CD14-positive monocyte (primary cell): ENCODE results near the gene OR7D2. TPM values are rescaled to one million over a fixed set of nuclear protein-coding genes. Genes with fewer than 3 reads are reported as not detected.

ENCODE experiments used
- DNase-seq, 3 donors: peaks; one replicate each; pipeline ENCODE4 v3.0.0-alpha.2; 2011 to 2022
- H2AFZ ChIP-seq: 2 replicates; pipeline ENCODE4 v1.6.0; 2012; ENCODE audit warnings: mild to moderate bottlenecking, low read depth, low read length, inconsistent platforms; ENCODE audit not compliant: insufficient read depth, poor library complexity, severe bottlenecking
- H3K27ac ChIP-seq, 2 donors: 1 replicate in 1 of 2; 2 replicates in 1 of 2; pipeline ENCODE4 v1.5.1; 2012 to 2013; ENCODE audit warnings: low read length in 2 of 2, control low read depth in 1 of 2, inconsistent platforms in 1 of 2, low read depth in 1 of 2, mild to moderate bottlenecking in 1 of 2
- H3K27me3 ChIP-seq, 2 donors: one replicate each; pipeline versions ENCODE4 v1.6.0 to v1.6.1; 2011 to 2013; ENCODE audit warnings: low read length in 2 of 2; ENCODE audit not compliant: control insufficient read depth in 2 of 2, insufficient read depth in 2 of 2
- H3K36me3 ChIP-seq, 2 donors: replicated peaks in 1 of 2; 1 replicate in 1 of 2; 2 replicates in 1 of 2; pipeline versions ENCODE4 v1.5.1 to v1.6.1; 2012 to 2013; ENCODE audit warnings: low read length in 2 of 2, control low read depth in 1 of 2, inconsistent platforms in 1 of 2, mild to moderate bottlenecking in 1 of 2; ENCODE audit not compliant: insufficient read depth in 2 of 2, control insufficient read depth in 1 of 2
- H3K4me1 ChIP-seq, 2 donors: 1 replicate in 1 of 2; 2 replicates in 1 of 2; pipeline versions ENCODE4 v1.5.1 to v1.6.1; 2012 to 2013; ENCODE audit warnings: low read length in 2 of 2, control low read depth in 1 of 2, inconsistent platforms in 1 of 2, mild to moderate bottlenecking in 1 of 2, moderate library complexity in 1 of 2; ENCODE audit not compliant: insufficient read depth in 2 of 2, control insufficient read depth in 1 of 2
- H3K4me2 ChIP-seq: replicated peaks from 2 replicates; pipeline ENCODE3; 2012; ENCODE audit warnings: low read length, moderate library complexity, mild to moderate bottlenecking; ENCODE audit not compliant: poor library complexity, severe bottlenecking; ENCODE audit errors: extremely low read depth
- H3K4me3 ChIP-seq, 3 experiments: fragments of 200-600 bp in 1 of 3; sonication (generic) in 1 of 3; replicated peaks in 1 of 3; 1 replicate in 2 of 3; 2 replicates in 1 of 3; pipeline ENCODE4 v1.5.1; 2011 to 2013; ENCODE audit warnings: low read length in 3 of 3, mild to moderate bottlenecking in 3 of 3, control low read depth in 2 of 3, low read depth in 2 of 3, inconsistent platforms in 1 of 3, moderate library complexity in 1 of 3
- H3K79me2 ChIP-seq: 2 replicates; pipeline ENCODE4 v1.6.0; 2012; ENCODE audit warnings: mild to moderate bottlenecking, control low read depth, inconsistent platforms, low read length, moderate library complexity; ENCODE audit not compliant: insufficient read depth
- H3K9ac ChIP-seq: 2 replicates; pipeline ENCODE4 v1.6.0; 2017; ENCODE audit warnings: low read length, mild to moderate bottlenecking; ENCODE audit not compliant: insufficient read depth, poor library complexity, severe bottlenecking
- H3K9me3 ChIP-seq, 2 donors: replicated peaks in 1 of 2; 1 replicate in 1 of 2; 2 replicates in 1 of 2; pipeline versions ENCODE4 v1.5.1 to v1.6.1; 2012 to 2013; ENCODE audit warnings: low read length in 2 of 2, control low read depth in 1 of 2; ENCODE audit not compliant: control insufficient read depth in 1 of 2, insufficient read depth in 1 of 2
- H4K20me1 ChIP-seq: 2 replicates; pipeline ENCODE4 v1.6.0; 2012; ENCODE audit warnings: mild to moderate bottlenecking, low read length, control low read depth, moderate library complexity; ENCODE audit not compliant: insufficient read depth
- H3K27ac Mint-ChIP-seq, 7 donors: one replicate each; pipeline ENCODE4 v1.8.0; 2020; ENCODE audit warnings: mild to moderate bottlenecking in 7 of 7, mixed read lengths in 7 of 7, moderate library complexity in 6 of 7, inconsistent platforms in 2 of 7
- H3K27me3 Mint-ChIP-seq, 3 donors: one replicate each; pipeline ENCODE4 v1.8.0; 2021 to 2022; ENCODE audit warnings: low read depth in 3 of 3, mild to moderate bottlenecking in 3 of 3, mixed read lengths in 3 of 3, moderate library complexity in 3 of 3, inconsistent platforms in 1 of 3
- H3K36me3 Mint-ChIP-seq, 2 donors: one replicate each; pipeline ENCODE4 v1.8.0; 2020; ENCODE audit warnings: mixed read lengths in 2 of 2, inconsistent platforms in 1 of 2, mild to moderate bottlenecking in 1 of 2
- H3K4me1 Mint-ChIP-seq: one replicate; pipeline ENCODE4 v1.8.0; 2020; ENCODE audit warnings: mild to moderate bottlenecking, mixed read lengths
- H3K4me3 Mint-ChIP-seq, 2 donors: one replicate each; pipeline ENCODE4 v1.8.0; 2020; ENCODE audit warnings: mild to moderate bottlenecking in 2 of 2, mixed read lengths in 2 of 2, moderate library complexity in 1 of 2
- H3K9me3 Mint-ChIP-seq, 7 donors: one replicate each; pipeline ENCODE4 v1.8.0; 2020 to 2022; ENCODE audit warnings: mixed read lengths in 7 of 7, mild to moderate bottlenecking in 6 of 7, moderate library complexity in 6 of 7, inconsistent platforms in 2 of 7
- WGBS: methylation state at CpG from one replicate; pipeline ENCODE4 v1.1.5; 2013; ENCODE audit warnings: missing lambda C conversion rate; ENCODE audit not compliant: insufficient coverage; 5-methylcytosine and 5-hydroxymethylcytosine counted together
- intact Hi-C, 2 donors: fragments of 100-400 bp; cut with micrococcal nuclease; formaldehyde crosslinking; loops; one replicate each; pipeline versions ENCODE4 v1.15.0 to v1.15.1; 2023
- polyA plus RNA-seq, 3 donors: library from polyadenylated mRNA; depleted of rRNA in 1 of 3; unstranded in 2 of 3; stranded (reverse) in 1 of 3; fragments of 300-500 nt in 2 of 3; fragments of >200 nt in 1 of 3; fragmentation: Illumina TruSeq in 2 of 3; gene quantifications; 1 replicate in 2 of 3; 2 replicates in 1 of 3; pipeline ENCODE4 v1.2.3, GENCODE V29; 2012 to 2021
- TF ChIP-seq, protein P1 (sequence below): fragments of 200-600 bp; IDR thresholded peaks from one replicate; pipeline ENCODE4 v1.8.0; 2022; ENCODE audit warnings: antibody characterized with exemption, mild to moderate bottlenecking

The OR7D2 gene
- polyA plus RNA-seq, 3 donors: 0.05 TPM; not detected in 2

DNA sequence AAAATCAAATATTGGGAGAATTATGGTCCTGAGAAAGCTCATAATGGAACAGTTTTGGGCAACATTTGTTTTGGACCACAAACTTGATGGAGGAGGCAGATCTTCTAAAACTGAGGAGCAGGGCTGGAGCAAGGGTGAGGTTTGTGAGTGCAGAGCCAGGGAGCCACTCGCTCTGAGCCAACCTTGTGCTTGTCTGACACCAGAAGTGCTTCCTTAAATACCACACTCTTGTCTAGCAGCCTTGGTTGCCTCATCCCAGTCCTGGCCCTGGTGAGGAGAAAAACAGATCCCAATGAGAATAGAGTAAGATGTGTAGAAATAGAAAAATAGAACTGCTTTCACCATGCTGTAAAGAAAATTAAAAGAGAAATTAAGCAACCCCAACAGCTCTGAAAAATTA is 31.9 kb upstream of the OR7D2 start:
- peaks cover 18 to 76% of the 10 kb centered on the region in 2 donors for H3K36me3 ChIP-seq
- H3K4me3 ChIP-seq: no peak overlapping the region
- Mint-ChIP-seq H3K27me3 (no peaks in the 10 kb centered on the region), H3K27ac (no peak overlapping the region), H3K9me3 (peaks cover 54 to 70% (median 69%) of the 10 kb centered on the region in 7 donors), H3K4me3 (no peak overlapping the region), H3K4me1 (peaks cover 23% of the 10 kb centered on the region), H3K36me3 (peaks cover 72 to 87% of the 10 kb centered on the region in 2 donors)
- H3K9me3 ChIP-seq: peaks cover 70 to 80% of the 10 kb centered on the region in 2 donors
- no peak overlapping the region for H2AFZ ChIP-seq
- H3K9ac ChIP-seq: no peak overlapping the region
- peaks cover 100% of the 10 kb centered on the region for H3K79me2 ChIP-seq
- peaks cover 40% of the 10 kb centered on the region for H4K20me1 ChIP-seq
- no peak overlapping the region for H3K4me2 ChIP-seq
- no peak for DNase-seq
- no peaks in the 10 kb centered on the region for H3K27me3 ChIP-seq
- TF ChIP-seq, protein P1, sequence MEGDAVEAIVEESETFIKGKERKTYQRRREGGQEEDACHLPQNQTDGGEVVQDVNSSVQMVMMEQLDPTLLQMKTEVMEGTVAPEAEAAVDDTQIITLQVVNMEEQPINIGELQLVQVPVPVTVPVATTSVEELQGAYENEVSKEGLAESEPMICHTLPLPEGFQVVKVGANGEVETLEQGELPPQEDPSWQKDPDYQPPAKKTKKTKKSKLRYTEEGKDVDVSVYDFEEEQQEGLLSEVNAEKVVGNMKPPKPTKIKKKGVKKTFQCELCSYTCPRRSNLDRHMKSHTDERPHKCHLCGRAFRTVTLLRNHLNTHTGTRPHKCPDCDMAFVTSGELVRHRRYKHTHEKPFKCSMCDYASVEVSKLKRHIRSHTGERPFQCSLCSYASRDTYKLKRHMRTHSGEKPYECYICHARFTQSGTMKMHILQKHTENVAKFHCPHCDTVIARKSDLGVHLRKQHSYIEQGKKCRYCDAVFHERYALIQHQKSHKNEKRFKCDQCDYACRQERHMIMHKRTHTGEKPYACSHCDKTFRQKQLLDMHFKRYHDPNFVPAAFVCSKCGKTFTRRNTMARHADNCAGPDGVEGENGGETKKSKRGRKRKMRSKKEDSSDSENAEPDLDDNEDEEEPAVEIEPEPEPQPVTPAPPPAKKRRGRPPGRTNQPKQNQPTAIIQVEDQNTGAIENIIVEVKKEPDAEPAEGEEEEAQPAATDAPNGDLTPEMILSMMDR: no peak
- no peak overlapping the region for H3K27ac ChIP-seq
- intact Hi-C loops: loop anchor here (5.0 to 10.0 kb wide), 5 partner anchors 158 to 648 kb away; partner anchors contain the start of genes ZNF699 (in 2 of the 2), ZNF121 (in 1 of the 2) and ZNF266 (in 1 of the 2)
- H3K4me1 ChIP-seq: peaks cover under 1 to 2% of the 10 kb centered on the region in 2 donors
- WGBS: no CpG with 5 or more reads among the region's 1 CpG

DNA sequence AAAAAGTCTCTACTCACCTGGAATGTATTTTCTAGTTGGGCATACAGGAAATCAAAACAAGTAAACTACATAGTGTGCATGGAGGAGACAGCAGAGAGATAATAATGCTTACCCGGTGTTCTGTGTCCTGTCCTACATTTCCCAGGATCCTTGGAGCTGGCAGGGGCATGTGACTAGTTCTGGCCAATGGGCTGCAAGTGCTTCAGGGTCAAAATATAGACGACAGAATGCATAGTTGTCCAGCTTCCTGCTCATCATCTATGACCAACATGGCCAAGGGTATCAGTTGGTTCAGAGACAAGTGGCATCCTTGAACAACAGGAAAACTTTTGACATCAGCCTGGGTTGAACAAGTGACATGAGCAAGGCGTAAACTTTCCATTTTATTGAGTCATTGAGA is 30.1 kb upstream of the OR7D2 start:
- Histone ChIP-seq H3K4me2 (no peak overlapping the region), H3K27ac (no peak overlapping the region), H3K4me3 (no peak overlapping the region), H3K27me3 (no peaks in the 10 kb centered on the region), H3K36me3 (peaks cover 22 to 94% of the 10 kb centered on the region in 2 donors), H2AFZ (no peak overlapping the region), H4K20me1 (peaks cover 41% of the 10 kb centered on the region), H3K79me2 (peaks cover 100% of the 10 kb centered on the region), H3K9me3 (peaks cover 86 to 95% of the 10 kb centered on the region in 2 donors), H3K9ac (no peak overlapping the region), H3K4me1 (no peaks in the 10 kb centered on the region)
- Mint-ChIP-seq H3K9me3 (peaks cover 63 to 81% (median 76%) of the 10 kb centered on the region in 7 donors), H3K27ac (no peak overlapping the region), H3K4me3 (no peak overlapping the region), H3K27me3 (peaks cover 0 to 1% (median 0%) of the 10 kb centered on the region in 3 donors), H3K36me3 (peaks cover 77 to 88% of the 10 kb centered on the region in 2 donors), H3K4me1 (peaks cover 15% of the 10 kb centered on the region)
- intact Hi-C loops: loop anchor here (5.0 to 10.0 kb wide), 5 partner anchors 156 to 646 kb away; partner anchors contain the start of genes ZNF699 (in 2 of the 2), ZNF121 (in 1 of the 2) and ZNF266 (in 1 of the 2)
- 100% methylated on average over 2 of the region's 3 CpGs for WGBS
- DNase-seq: no peak
- TF ChIP-seq, protein P1: no peak
